HG02973 (cell line): ENCODE data around the gene TXNRD2.

ENCODE experiments used
- ATAC-seq: cut with Tn5 transposase; IDR thresholded peaks from one replicate; pipeline ENCODE4 v1.9.1; 2021; ENCODE audit warnings: moderate library complexity; ENCODE audit not compliant: unreplicated experiment

Gene TXNRD2

GRCh38 chr22:19980766-19981165 is 39.1 kb upstream of the TXNRD2 start:
- no peak for ATAC-seq

- ATAC-seq = no peak
Observed at GRCh38 chr22:19979712-19980493, 38.3 kb upstream of the TXNRD2 start.

GRCh38 chr22:19978748-19979147 is 37.1 kb upstream of the TXNRD2 start:
- ATAC-seq = no peak

DNA sequence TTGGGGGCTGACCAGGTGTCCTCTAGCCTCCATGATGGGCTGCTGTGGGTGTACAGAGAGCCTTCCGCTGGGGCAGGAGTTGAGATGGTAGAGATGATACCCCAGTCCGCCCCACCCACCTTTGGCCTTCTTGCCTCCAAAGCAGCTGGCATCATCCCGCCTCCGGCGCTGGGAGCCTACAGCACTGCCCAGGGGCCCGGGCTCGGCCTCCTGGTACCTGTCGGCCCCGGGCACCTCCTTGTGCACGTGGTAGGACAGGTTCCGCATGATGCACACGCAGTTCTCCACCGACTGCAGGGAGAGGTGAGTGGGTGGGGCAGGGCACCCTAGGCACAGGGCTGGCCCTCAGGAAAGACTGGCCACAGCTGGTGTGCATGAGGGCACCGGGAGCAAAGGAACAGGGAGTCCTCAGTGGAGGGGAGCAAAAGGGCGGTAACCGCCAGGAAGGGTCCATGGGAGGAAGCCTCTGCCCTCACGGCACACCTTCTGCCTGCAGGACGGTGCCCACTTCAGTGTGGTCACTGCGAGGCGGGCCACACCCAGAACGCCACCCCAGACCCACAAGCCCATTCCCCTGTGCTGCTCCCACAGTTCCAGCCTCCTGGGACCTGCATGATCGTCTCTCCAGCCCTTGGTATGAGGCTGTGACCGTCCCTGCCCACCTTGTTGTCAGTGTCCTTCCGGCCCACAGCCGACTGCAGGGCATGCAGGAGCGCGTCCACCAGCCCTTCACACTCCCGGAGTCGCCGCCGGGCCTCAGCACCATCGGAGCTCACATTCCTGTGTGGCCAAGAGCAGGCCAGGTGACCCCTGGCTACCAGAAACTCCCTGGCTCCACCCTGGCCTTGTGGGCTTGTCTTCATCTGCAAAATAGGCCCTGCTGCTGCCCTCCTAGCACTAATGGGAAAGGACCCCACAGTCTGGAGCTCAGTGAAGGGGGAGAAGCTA is 36.0 kb upstream of the TXNRD2 start:
- no peak for ATAC-seq

DNA sequence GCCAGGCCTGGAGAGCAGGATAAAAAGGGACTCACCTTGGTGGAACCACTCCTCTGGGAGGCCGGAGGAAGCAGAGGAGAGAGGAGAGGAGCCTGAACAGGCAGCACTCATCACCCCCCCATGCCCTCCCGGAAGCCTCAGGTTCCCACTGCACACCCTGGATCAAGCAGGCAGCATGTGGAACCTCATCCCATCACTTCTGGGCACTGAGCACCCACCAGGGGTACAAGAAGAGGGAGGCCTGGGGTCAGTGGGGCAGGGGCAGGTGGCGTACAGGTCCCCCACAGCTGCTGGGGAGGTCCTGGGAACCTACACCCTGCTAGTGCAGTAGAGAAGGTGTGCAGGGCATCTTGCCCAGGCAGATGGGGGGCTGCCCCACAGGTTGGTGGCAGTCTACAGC is 35.1 kb upstream of the TXNRD2 start:
- ATAC-seq = no peak

DNA sequence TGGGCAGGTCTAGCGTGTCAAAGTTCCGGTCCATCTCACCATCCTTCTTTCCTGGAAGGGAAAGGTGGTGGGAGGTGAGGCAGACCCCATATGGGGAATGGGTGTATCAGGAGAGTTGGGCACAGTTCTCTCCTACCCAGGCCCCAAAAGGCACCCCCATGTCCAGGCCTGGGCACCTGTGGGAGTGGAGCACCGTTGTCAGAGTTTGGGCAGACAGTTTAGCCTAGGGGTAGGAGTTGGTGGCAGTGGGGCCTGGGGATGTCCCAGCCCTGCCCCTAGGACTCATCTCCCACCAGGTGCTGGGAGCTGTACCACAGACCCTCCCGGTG is 34.1 kb upstream of the TXNRD2 start:
- ATAC-seq = no peak

GRCh38 chr22:19974935-19975706 is 33.5 kb upstream of the TXNRD2 start:
- no peak for ATAC-seq

DNA sequence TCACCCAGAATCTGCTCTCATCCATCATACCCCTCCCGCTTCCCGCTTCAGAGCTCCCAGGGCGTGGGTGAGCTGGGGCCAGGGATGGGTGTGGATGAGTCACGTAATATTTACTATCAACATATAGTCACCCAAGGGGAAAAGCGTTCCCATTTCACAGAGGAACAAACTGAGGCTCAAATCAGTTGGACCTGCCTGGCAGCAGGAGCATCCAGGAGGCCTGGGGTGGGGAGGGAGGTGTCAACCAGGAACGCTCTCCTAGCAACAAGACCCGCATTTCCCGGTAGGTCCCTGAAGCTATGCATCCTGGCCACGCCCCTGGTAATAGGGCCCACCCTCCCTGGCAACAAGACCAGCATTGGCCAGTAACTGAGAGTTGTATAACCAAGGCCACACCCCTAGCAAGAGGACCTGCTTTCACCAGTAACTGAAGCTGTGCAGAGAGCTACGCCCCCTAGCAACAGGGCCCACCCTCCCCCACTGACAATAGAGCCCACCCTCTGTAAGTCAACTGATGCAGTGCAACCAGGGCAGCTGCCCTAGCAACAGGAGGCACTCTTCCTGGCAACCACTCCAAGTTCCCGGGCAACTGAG is 32.7 kb upstream of the TXNRD2 start:
- no peak for ATAC-seq

GRCh38 chr22:19973551-19974267 is 32.1 kb upstream of the TXNRD2 start:
- no peak for ATAC-seq

GRCh38 chr22:19972652-19973550 is 31.3 kb upstream of the TXNRD2 start:
- no peak for ATAC-seq

GRCh38 chr22:19972251-19972650 is 30.6 kb upstream of the TXNRD2 start:
- ATAC-seq = no peak

- no peak for ATAC-seq
Observed at GRCh38 chr22:19971276-19972124, 29.9 kb upstream of the TXNRD2 start.

DNA sequence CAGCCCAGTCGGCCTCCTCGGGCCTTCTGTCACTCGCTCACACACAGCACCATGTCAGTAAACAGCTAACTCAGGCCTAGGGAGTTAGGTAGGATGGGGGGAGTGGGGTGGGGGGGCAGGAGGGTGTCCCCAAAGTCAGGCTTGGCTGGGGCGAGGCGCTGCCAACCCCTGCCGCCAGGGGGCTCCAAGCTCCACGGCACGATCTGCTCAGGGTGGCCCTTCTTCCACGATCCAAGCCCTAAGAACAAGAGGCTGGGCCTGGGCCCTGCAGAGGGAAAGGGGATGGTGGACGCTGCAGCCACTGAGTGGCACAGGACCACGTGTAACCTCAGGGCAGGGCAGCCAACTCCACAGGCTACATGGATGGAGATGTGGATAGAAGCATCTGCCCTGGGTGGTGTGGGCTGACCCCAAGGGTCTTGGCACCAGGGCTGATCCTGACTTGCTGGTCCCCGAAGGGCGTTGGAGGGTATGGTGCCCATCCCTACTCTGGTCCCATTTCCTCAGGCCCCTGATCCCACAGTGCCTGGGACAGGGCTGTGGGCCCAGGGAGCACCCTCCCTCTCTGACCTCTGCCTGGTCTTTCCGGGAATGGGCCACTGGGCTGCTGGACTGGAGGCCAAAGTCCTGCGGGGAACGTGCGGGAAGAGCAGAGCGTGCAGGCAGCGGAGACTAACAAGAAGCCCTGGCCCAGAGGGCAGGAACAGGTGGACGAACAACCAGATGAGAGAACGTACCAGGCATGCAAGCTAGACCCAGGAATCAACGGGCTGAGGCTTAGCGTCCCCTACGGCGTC is 29.1 kb upstream of the TXNRD2 start:
- no peak for ATAC-seq

DNA sequence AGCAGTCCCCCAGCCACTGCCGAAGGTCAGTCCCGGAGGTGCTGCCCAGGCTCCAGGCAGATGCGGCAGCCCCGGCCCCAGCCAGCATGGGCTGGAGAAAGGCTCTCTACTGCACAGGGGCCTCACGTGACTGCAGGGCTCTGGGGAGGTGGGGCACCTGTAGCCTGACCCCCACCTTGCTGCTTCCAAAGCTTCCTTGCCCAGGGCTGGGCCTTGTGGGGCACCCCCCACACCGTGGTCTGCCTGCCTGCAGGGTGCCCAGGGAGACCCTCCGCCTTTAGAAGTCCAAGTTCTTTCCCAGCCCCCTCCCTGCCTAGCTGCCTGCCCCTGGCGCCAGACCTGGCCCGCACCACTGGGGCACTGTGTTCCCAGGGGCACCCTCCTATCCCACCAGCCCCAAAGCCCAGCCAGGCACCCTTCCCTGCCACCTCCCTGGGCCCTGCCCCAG is 28.4 kb upstream of the TXNRD2 start:
- no peak for ATAC-seq

DNA sequence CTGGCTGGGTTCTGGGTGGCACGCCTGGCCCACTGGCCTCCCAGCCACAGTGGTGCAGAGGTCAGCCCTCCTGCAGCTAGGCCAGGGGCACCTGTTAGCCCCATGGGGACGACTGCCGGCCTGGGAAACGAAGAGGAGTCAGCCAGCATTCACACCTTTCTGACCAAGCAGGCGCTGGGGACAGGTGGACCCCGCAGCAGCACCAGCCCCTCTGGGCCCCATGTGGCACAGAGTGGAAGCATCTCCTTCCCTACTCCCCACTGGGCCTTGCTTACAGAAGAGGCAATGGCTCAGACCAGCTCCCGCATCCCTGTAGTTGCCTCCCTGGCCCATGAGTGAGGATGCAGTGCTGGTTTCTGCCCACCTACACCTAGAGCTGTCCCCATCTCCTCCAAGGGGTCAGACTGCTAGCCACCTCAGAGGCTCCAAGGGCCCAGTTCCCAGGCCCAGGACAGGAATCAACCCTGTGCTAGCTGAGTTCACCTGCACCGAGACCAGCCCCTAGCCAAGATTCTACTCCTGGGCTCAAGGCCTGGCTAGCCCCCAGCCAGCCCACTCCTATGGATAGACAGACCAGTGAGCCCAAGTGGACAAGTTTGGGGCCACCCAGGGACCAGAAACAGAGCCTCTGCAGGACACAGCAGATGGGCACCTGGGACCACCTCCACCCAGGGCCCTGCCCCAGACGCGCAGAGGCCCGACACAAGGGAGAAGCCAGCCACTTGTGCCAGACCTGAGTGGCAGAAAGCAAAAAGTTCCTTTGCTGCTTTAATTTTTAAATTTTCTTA is 27.7 kb upstream of the TXNRD2 start:
- ATAC-seq = no peak

- ATAC-seq = no peak
Observed at GRCh38 chr22:19968450-19968891, 26.9 kb upstream of the TXNRD2 start.
